MCF 10A (cell line): Measurements from ENCODE around the gene TBC1D14. TPM values are rescaled to one million over a fixed set of nuclear protein-coding genes. Genes with fewer than 3 reads are reported as not detected.

Experiments
- BruUV-seq: library from RNA; stranded (reverse); fragments of 400-500 nt; replicated peaks from 2 replicates; lab custom pipeline; 2021; lab: Mats Ljungman, UMichigan
- CTCF ChIA-PET: fragments of 300-600 bp; sonication (Branson Sonifier 250); formaldehyde crosslinking; extraction: SDS; loops from one replicate; lab custom pipeline; 2021; ENCODE audit warnings: antibody characterized with exemption, inconsistent platforms; lab: Yijun Ruan, JAX
- POLR2A ChIA-PET: fragments of 300-600, 350-650 bp; sonication (Branson Sonifier 250); formaldehyde crosslinking; extraction: SDS; loops from one replicate; lab custom pipeline; 2020; ENCODE audit warnings: antibody characterized with exemption, inconsistent platforms; lab: Yijun Ruan, JAX
- DNase-seq: peaks from one replicate; pipeline ENCODE4 v3.0.0-alpha.2; 2018; ENCODE audit not compliant: unreplicated experiment
- H3K27ac Mint-ChIP-seq: one replicate; pipeline ENCODE4 v1.8.0; 2022; ENCODE audit warnings: mild to moderate bottlenecking, low read depth, mixed read lengths; ENCODE audit not compliant: unreplicated experiment
- H3K27me3 Mint-ChIP-seq: one replicate; pipeline ENCODE4 v1.8.0; 2022; ENCODE audit warnings: mixed read lengths; ENCODE audit not compliant: insufficient read depth, unreplicated experiment
- H3K36me3 Mint-ChIP-seq: one replicate; pipeline ENCODE4 v1.8.0; 2022; ENCODE audit warnings: mild to moderate bottlenecking, moderate library complexity, mixed read lengths; ENCODE audit not compliant: insufficient read depth, unreplicated experiment
- H3K4me1 Mint-ChIP-seq: one replicate; pipeline ENCODE4 v1.8.0; 2022; ENCODE audit warnings: mixed read lengths; ENCODE audit not compliant: insufficient read depth, unreplicated experiment
- H3K4me3 Mint-ChIP-seq: one replicate; pipeline ENCODE4 v1.8.0; 2022; ENCODE audit warnings: mild to moderate bottlenecking, moderate library complexity, mixed read lengths; ENCODE audit not compliant: unreplicated experiment
- H3K9me3 Mint-ChIP-seq: one replicate; pipeline ENCODE4 v1.8.0; 2022; ENCODE audit warnings: mixed read lengths; ENCODE audit not compliant: unreplicated experiment
- intact Hi-C: fragments of 100-400 bp; cut with micrococcal nuclease; formaldehyde crosslinking; loops from 2 replicates; pipeline ENCODE4 v1.14.1; 2022
- total RNA-seq: library from RNA; stranded (reverse); gene quantifications from 2 replicates; pipeline ENCODE4 v1.2.3, GENCODE V29; 2022
- TF ChIP-seq, protein P1 (sequence below): fragments of 200-600 bp; IDR thresholded peaks from one replicate; pipeline ENCODE4 v1.8.0; 2022; ENCODE audit warnings: antibody characterized with exemption, mild to moderate bottlenecking; ENCODE audit not compliant: unreplicated experiment

TBC1D14 gene
- total RNA-seq, 1 experiment from 2014 or later, result 55.1 TPM

DNA sequence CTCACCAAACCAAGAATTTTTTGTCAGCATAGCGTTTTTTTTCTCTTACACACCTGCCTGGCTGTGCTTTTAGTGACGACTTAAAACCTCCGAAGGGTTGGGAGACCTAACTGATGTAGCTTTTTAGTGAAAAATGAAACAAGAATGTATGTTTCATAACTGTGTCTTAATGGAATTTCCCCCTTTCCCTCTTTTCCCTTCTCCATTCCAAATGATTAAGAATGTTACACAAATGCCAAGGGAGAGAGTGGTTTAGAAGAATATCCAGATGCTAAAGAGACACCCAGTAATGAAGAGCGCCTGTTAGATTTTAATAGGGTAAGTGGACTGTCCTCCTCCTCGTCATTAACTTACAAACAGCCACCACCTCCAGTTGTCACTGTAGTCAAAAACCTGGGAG lies 33.2 kb upstream of the TBC1D14 start:
- ChIA-PET POLR2A (no interaction called here), CTCF (interaction anchor here (0.9 to 7.5 kb wide), 5 partner anchors 11 to 202 kb away, joined by 3 to 208 read pairs (median 4); partner anchors contain the start of gene BLOC1S4)
- H3K9me3 Mint-ChIP-seq, result no peaks in the 10 kb centered on the region
- DNase-seq, result no peak
- BruUV-seq, result no TSS peak
- H3K4me3 Mint-ChIP-seq, result no peak overlapping the region
- no peaks in the 10 kb centered on the region for H3K4me1 Mint-ChIP-seq
- H3K36me3 Mint-ChIP-seq, result peaks cover 68% of the 10 kb centered on the region
- H3K27ac Mint-ChIP-seq, result peak overlapping the region; percentile 33
- intact Hi-C loops, result no loop called here
- no peaks in the 10 kb centered on the region for H3K27me3 Mint-ChIP-seq
- TF ChIP-seq, protein P1, sequence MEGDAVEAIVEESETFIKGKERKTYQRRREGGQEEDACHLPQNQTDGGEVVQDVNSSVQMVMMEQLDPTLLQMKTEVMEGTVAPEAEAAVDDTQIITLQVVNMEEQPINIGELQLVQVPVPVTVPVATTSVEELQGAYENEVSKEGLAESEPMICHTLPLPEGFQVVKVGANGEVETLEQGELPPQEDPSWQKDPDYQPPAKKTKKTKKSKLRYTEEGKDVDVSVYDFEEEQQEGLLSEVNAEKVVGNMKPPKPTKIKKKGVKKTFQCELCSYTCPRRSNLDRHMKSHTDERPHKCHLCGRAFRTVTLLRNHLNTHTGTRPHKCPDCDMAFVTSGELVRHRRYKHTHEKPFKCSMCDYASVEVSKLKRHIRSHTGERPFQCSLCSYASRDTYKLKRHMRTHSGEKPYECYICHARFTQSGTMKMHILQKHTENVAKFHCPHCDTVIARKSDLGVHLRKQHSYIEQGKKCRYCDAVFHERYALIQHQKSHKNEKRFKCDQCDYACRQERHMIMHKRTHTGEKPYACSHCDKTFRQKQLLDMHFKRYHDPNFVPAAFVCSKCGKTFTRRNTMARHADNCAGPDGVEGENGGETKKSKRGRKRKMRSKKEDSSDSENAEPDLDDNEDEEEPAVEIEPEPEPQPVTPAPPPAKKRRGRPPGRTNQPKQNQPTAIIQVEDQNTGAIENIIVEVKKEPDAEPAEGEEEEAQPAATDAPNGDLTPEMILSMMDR, result no peak

GRCh38 chr4:6877067-6877466 lies 32.6 kb upstream of the TBC1D14 start:
- peaks cover 68% of the 10 kb centered on the region for H3K36me3 Mint-ChIP-seq
- ChIA-PET CTCF (interaction anchor here (7.5 kb wide), 1 partner anchor 157 kb away, joined by 208 read pairs; the partner anchor contains the start of gene BLOC1S4), POLR2A (no interaction called here)
- intact Hi-C loops, result no loop called here
- no peak for DNase-seq
- H3K9me3 Mint-ChIP-seq, result no peaks in the 10 kb centered on the region
- no TSS peak for BruUV-seq
- peak overlapping the region; percentile 33 for H3K27ac Mint-ChIP-seq
- TF ChIP-seq, protein P1, result no peak
- H3K27me3 Mint-ChIP-seq, result no peaks in the 10 kb centered on the region
- no peaks in the 10 kb centered on the region for H3K4me1 Mint-ChIP-seq
- no peak overlapping the region for H3K4me3 Mint-ChIP-seq

DNA sequence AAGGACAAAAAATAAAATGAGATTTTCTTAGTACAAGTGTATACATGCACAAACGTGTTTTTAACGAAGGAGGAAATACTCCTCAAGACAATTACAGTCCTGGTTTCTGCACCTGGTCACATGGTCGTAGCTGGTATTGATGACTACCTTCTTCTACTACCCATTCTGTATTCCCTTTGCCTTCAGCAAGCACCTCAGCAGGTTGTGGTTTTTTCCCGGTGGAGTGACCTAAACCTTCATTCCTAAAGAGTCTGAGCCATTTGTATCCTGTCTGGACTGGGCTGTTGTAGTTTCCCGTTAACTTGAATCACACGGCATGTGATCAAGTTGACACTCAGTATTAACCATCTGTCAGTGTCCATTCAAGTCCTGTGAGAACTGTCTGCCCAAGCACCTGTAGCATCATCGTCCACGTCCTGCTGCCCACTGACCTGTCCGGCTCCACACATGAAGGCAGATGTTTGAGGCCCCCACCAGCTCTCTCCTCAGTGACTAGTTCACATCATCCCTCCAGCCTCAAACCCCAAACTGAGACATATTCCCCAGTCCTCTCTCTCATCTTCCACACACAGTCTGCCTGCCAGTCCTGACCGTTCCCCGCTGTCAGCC lies 31.1 kb upstream of the TBC1D14 start:
- H3K4me1 Mint-ChIP-seq, result no peaks in the 10 kb centered on the region
- BruUV-seq, result no TSS peak
- DNase-seq, result no peak
- no peaks in the 10 kb centered on the region for H3K9me3 Mint-ChIP-seq
- no peaks in the 10 kb centered on the region for H3K27me3 Mint-ChIP-seq
- TF ChIP-seq, protein P1, result no peak
- intact Hi-C loops, result no loop called here
- H3K36me3 Mint-ChIP-seq, result peaks cover 72% of the 10 kb centered on the region
- H3K4me3 Mint-ChIP-seq, result no peak overlapping the region
- POLR2A ChIA-PET, result no interaction called here
- no peak overlapping the region for H3K27ac Mint-ChIP-seq
- CTCF ChIA-PET, result interaction anchor here (0.7 to 7.5 kb wide), 2 partner anchors 44 to 159 kb away, joined by 3 to 208 read pairs; partner anchors contain the start of gene BLOC1S4

DNA sequence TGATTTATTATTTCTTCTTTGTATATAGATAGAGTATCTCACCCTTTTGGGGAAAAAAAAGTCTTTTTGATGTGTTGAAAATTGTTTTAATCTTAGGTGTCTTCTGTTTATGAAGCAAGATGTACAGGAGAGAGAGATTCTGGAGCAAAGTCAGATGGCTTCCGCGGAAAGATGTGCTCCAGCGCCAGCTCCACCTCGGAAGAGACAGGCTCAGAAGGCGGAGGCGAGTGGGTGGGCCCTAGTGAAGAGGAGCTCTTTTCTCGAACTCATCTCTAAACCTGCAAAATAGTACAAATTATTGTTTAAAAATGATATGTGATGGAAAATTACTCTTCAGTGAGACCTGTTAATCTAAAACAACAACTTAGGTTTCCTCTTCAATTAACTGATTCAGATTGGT lies 28.9 kb upstream of the TBC1D14 start:
- intact Hi-C loops, result no loop called here
- ChIA-PET POLR2A (no interaction called here), CTCF (interaction anchor here (1.2 to 2.4 kb wide), 2 partner anchors 161 to 162 kb away, joined by 4 to 9 read pairs; no protein-coding TSS in a partner anchor)
- Mint-ChIP-seq H3K27me3 (no peaks in the 10 kb centered on the region), H3K9me3 (no peaks in the 10 kb centered on the region), H3K27ac (no peak overlapping the region), H3K4me3 (no peak overlapping the region), H3K36me3 (peaks cover 65% of the 10 kb centered on the region), H3K4me1 (peaks cover 6% of the 10 kb centered on the region)
- DNase-seq, result no peak
- TF ChIP-seq, protein P1, result no peak
- BruUV-seq, result no TSS peak
